Measurements from ENCODE around the gene NACAD.

Gene NACAD

DNA sequence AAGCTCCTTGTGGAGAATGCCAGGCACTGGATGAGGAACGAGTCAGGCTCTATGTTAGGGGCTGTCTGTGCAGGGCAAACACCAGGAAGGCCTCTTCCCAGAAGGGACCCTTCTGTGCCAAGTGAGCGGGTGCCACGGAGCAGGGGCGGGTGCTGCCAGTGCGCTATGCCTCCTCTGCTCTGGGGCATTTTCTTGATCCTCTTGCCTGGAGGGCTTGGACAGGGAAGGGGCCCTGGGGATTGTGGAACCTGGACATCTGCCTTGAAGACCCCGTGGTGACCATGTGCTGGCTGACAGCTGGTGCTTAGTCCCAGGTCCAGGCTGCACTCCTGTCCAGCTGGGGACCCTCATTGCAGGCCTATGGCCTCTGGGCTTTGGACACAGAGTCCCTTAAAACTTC lies 38.2 kb upstream of the NACAD start:
- Histone ChIP-seq H3K27me3 (replicated peaks; ENCODE audit: control insufficient read depth, insufficient read depth, low read length) (no peaks in the 10 kb centered on the region), H3K36me3 (ENCODE audit: control insufficient read depth, insufficient read depth, low read length) (no peaks in the 10 kb centered on the region), H3K4me3 (replicated peaks; ENCODE audit: low read depth, low read length) (no peak overlapping the region)
- DNase-seq (ENCODE audit: extremely low read depth, insufficient read length): no peak
- TF ChIP-seq, protein P1, sequence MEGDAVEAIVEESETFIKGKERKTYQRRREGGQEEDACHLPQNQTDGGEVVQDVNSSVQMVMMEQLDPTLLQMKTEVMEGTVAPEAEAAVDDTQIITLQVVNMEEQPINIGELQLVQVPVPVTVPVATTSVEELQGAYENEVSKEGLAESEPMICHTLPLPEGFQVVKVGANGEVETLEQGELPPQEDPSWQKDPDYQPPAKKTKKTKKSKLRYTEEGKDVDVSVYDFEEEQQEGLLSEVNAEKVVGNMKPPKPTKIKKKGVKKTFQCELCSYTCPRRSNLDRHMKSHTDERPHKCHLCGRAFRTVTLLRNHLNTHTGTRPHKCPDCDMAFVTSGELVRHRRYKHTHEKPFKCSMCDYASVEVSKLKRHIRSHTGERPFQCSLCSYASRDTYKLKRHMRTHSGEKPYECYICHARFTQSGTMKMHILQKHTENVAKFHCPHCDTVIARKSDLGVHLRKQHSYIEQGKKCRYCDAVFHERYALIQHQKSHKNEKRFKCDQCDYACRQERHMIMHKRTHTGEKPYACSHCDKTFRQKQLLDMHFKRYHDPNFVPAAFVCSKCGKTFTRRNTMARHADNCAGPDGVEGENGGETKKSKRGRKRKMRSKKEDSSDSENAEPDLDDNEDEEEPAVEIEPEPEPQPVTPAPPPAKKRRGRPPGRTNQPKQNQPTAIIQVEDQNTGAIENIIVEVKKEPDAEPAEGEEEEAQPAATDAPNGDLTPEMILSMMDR (IDR thresholded peaks at IDR 0.05; ENCODE audit: insufficient read depth, low read length, poor library complexity, severe bottlenecking): no peak

DNA sequence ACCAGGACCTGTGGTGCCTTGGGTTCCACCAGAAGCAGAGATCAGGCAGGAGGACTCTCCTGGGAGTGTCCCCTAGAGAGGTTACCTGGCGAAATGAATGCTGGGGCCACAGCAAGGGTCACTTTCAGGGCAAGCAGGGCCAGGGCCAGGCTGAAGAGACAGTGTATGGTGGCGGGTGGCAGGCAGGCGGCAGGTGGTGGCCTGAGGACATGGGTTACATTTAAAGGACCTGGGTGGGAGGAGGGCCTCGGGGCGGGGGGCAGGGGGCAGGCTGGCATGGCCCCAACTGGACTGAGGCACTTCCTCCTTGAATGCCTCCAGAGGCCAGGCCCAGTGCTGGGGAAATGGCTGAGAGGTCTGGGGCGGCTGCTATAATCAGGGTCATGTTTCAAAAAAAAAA lies 37.4 kb upstream of the NACAD start:
- TF ChIP-seq, protein P1 (IDR thresholded peaks at IDR 0.05; ENCODE audit: insufficient read depth, low read length, poor library complexity, severe bottlenecking): no peak
- DNase-seq (ENCODE audit: extremely low read depth, insufficient read length): no peak
- H3K27me3 ChIP-seq (replicated peaks; ENCODE audit: control insufficient read depth, insufficient read depth, low read length): no peaks in the 10 kb centered on the region
- H3K36me3 ChIP-seq (ENCODE audit: control insufficient read depth, insufficient read depth, low read length): no peaks in the 10 kb centered on the region
- H3K4me3 ChIP-seq (replicated peaks; ENCODE audit: low read depth, low read length): no peak overlapping the region

DNA sequence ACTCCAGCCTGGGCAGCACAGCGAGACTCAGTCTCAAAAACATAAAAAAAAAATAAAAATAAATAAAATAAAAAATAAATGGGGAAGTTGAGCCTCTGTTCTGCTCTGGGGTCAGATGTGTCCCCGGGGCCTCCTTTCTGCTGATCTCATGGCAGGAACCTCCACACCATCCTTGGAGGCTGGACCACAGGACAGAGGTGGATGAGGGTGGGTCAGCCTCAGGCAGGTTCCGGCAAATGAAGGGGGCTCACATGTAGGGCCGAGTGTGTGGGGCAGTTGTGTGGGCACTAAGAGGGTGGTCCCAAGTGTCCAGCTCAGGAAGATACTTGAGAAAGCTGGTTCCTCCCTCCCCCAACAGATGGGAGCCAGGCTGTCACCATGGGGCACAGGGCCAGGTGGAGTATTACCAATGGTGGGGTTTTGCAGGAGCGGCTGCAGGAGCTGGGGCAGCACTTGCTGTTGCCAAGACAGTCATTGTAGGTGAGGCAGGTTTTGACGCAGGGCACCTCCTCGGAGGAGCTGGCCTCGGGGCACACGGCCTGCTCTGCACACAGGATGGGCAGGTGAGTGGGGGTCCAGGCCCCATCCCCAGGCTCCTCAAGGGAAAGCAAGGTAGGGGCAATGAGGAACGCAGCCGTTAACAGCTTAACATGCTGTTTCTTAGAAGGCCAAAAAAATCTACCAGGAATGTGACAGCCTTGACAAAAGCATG lies 36.6 kb upstream of the NACAD start:
- H3K4me3 ChIP-seq (replicated peaks; ENCODE audit: low read depth, low read length): no peak overlapping the region
- TF ChIP-seq, protein P1 (IDR thresholded peaks at IDR 0.05; ENCODE audit: insufficient read depth, low read length, poor library complexity, severe bottlenecking): no peak
- H3K27me3 ChIP-seq (replicated peaks; ENCODE audit: control insufficient read depth, insufficient read depth, low read length): no peaks in the 10 kb centered on the region
- DNase-seq (ENCODE audit: extremely low read depth, insufficient read length): no peak
- no peaks in the 10 kb centered on the region for H3K36me3 ChIP-seq (ENCODE audit: control insufficient read depth, insufficient read depth, low read length)

DNA sequence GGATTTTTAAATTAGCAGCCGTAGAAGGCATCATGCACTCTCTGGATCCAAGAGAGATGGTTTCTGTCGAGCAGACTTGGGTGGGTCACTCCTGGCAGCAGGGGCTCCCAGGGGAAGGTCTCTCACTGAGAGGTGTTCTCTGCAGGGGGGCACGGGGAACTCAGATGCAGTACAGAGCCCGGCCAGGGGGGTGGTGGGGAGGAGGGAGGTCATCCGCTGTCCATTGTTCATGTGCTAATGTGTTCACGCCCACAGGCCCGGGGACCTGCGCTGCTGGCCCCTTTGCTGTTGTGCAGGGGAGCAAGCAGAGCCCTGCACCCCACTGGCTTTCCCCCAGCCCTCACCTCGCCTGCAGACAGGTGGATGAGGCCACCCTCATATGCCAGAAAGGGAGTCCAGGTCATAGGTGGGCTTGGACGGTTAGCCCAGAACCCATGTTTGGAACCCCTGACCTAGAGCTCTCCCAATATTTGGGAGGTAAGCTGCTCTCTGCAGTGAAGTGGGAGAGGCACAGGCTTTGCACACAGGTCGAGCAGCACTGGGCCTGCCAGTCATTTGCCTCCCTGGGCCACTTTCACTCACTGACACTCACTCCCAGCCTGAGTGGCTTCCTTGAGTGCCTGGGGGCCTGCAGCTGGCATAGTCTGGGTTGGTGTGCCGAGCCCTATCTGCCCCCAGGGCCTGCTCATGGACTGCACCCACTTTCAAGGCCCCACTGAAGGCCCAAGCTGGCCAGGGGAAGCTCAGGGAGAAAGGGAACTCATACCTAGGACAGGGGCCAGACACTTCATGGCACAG lies 35.3 kb upstream of the NACAD start:
- TF ChIP-seq, protein P1 (IDR thresholded peaks at IDR 0.05; ENCODE audit: insufficient read depth, low read length, poor library complexity, severe bottlenecking): no peak
- DNase-seq (ENCODE audit: extremely low read depth, insufficient read length): no peak
- Histone ChIP-seq H3K27me3 (replicated peaks; ENCODE audit: control insufficient read depth, insufficient read depth, low read length) (no peaks in the 10 kb centered on the region), H3K36me3 (ENCODE audit: control insufficient read depth, insufficient read depth, low read length) (no peaks in the 10 kb centered on the region), H3K4me3 (replicated peaks; ENCODE audit: low read depth, low read length) (no peak overlapping the region)

DNA sequence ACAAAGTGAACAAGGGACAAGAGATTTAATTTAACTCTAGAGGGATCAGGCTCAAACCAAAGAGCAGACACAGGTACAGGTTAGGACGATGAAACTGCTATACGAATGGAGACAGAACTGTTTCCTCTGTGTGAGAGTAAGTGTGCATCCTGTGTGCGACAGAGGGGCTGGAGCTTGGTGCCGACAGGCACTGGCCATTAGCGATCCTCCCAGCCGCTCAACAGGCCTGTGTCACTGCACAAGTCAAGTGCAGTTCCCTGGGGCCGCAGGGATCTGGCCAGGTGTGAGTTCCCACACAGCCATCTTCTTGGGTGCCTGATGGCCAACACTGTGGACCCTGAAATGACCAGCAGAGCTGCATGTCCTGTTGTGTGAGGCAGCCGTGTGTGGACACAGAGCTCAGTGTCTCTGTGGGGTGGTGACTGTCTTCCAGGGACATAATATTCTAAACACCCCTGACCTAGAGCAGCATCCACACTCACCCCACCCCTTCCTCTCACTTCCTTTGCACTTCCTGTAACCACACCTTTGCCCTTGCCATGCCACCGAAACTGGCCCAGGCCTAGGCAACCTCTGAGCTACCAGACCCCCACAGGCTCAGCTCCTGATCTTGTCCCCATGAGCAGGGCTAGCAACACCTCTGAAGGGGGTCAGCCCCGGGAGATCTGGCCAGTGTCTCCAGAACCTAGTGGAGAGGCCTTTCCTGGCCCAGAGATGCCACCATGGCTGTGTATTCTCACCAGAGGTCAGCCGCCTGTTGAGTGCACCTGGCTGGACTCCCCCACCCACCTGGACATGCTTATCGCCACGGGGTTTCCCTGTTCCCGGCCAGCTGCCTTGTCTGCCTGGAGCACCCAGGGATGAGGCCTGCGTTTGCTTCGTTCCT lies 34.4 kb upstream of the NACAD start:
- Histone ChIP-seq H3K4me3 (replicated peaks; ENCODE audit: low read depth, low read length) (no peak overlapping the region), H3K36me3 (ENCODE audit: control insufficient read depth, insufficient read depth, low read length) (no peaks in the 10 kb centered on the region), H3K27me3 (replicated peaks; ENCODE audit: control insufficient read depth, insufficient read depth, low read length) (no peaks in the 10 kb centered on the region)
- DNase-seq (ENCODE audit: extremely low read depth, insufficient read length): no peak
- TF ChIP-seq, protein P1 (IDR thresholded peaks at IDR 0.05; ENCODE audit: insufficient read depth, low read length, poor library complexity, severe bottlenecking): no peak

Measured in GM06990 (cell line).